NCI-H748 (cell line): ENCODE measurements around the gene LCN12.

Experiments used
- DNase-seq: peaks from one replicate; lab custom pipeline; 2025; ENCODE audit not compliant: unreplicated experiment; lab: John Stamatoyannopoulos, UW

Gene LCN12

GRCh38 chr9:136944519-136945332 is 7.3 kb upstream of the LCN12 start, which contains the start of the genes C8G and FBXW5:
Gene C8G (plus strand): TSS chr9:136945243. CDS start chr9:136945321, 78 bp downstream.
Gene FBXW5 (minus strand): TSS chr9:136944738. CDS start chr9:136944083, 655 bp downstream.
- peak; percentile 96 for DNase-seq

- DNase-seq, result no peak
Observed at GRCh38 chr9:136945333-136946227, 6.5 kb upstream of the LCN12 start.

- DNase-seq, result no peak
Observed at GRCh38 chr9:136946228-136947027, 5.6 kb upstream of the LCN12 start.

GRCh38 chr9:136947028-136947891 is 4.8 kb upstream of the LCN12 start:
- no peak for DNase-seq

GRCh38 chr9:136947955-136948510 is 4.0 kb upstream of the LCN12 start:
- DNase-seq, result peak; percentile 60

- peak; percentile 67 for DNase-seq
Observed at GRCh38 chr9:136949239-136949816, 2.7 kb upstream of the LCN12 start.

GRCh38 chr9:136949817-136950655 is 2.0 kb upstream of the LCN12 start:
- DNase-seq, result peak; percentile 96

- no peak for DNase-seq
Observed at GRCh38 chr9:136950656-136951276, 1.3 kb upstream of the LCN12 start.

- DNase-seq, result no peak
Observed at GRCh38 chr9:136952321-136952850, 313 bp downstream of the LCN12 start.

GRCh38 chr9:136952876-136953770 is 1.1 kb downstream of the LCN12 start:
- no peak for DNase-seq

GRCh38 chr9:136953771-136954269 is 1.7 kb downstream of the LCN12 start:
- DNase-seq, result no peak

GRCh38 chr9:136954270-136955083 is 2.4 kb downstream of the LCN12 start:
- DNase-seq, result no peak

- no peak for DNase-seq
Observed at GRCh38 chr9:136955202-136955942, 3.3 kb downstream of the LCN12 start.

GRCh38 chr9:136955943-136956335 is 3.9 kb downstream of the LCN12 start:
- DNase-seq, result no peak

- DNase-seq, result no peak
Observed at GRCh38 chr9:136956604-136957003, 4.5 kb downstream of the LCN12 start.
